Pancreas (tissue), 10 donors: ENCODE results near the gene TMEM91. TPM values are rescaled to one million over a fixed set of nuclear protein-coding genes. Genes with fewer than 3 reads are reported as not detected.
"Not testable (repeated sequence)": the region's sequence is repeated elsewhere in the genome, so short reads cannot be mapped to it uniquely, and the experiment has no call there.

Source experiments
- ATAC-seq, 4 donors: fragments of 200-7000 bp; cut with Tn5 transposase; one replicate each; pipeline versions ENCODE4 v1.8.0 to v1.9.1; 2020; ENCODE audit warnings: mild to moderate bottlenecking in 4 of 4, moderate library complexity in 4 of 4
- DNase-seq, 6 donors: peaks; one replicate each; pipeline ENCODE4 v3.0.0-alpha.2; 2020
- FAIRE-seq: peaks from 2 replicates; lab custom pipeline; 2012; peaks lifted over from hg19 to GRCh38; lab: Jason Lieb, UNC
- H3K27ac ChIP-seq, 4 donors: fragments of 200-600 bp; sonication (generic); 1 replicate in 3 of 4; 2 replicates in 1 of 4; pipeline versions ENCODE4 v1.5.0 to v1.8.0; 2020
- H3K27me3 ChIP-seq, 4 donors: fragments of 200-600 bp; one replicate each; pipeline ENCODE4 v1.8.0; 2021
- H3K36me3 ChIP-seq, 3 donors: fragments of 200-600 bp; sonication (generic) in 1 of 3; one replicate each; pipeline versions ENCODE4 v1.5.0 to v1.8.0; 2020 to 2021
- H3K4me1 ChIP-seq, 3 donors: fragments of 200-600 bp; one replicate each; pipeline ENCODE4 v1.8.0; 2021
- H3K4me3 ChIP-seq, 4 donors: fragments of 200-600 bp; sonication (generic) in 2 of 4; one replicate each; pipeline versions ENCODE4 v1.5.0 to v1.8.0; 2020 to 2021
- H3K9me3 ChIP-seq, 4 donors: fragments of 200-600 bp; one replicate each; pipeline ENCODE4 v1.8.0; 2021
- WGBS, 2 donors: extraction: QIAGEN DNeasy Blood & Tissue Kit; methylation state at CpG; one replicate each; pipeline ENCODE4 v1.1.7; 2013; 5-methylcytosine and 5-hydroxymethylcytosine counted together
- intact Hi-C, 3 donors: fragments of 100-400 bp; cut with DNase I; formaldehyde crosslinking; loops; one replicate each; pipeline versions ENCODE4 v1.11.1 to v1.14.2; 2022
- polyA plus RNA-seq, 2 donors: library from polyadenylated mRNA; stranded (reverse); fragments of 200-250 nt; gene quantifications; one replicate each; pipeline ENCODE4 v1.2.3, GENCODE V29; 2013
- total RNA-seq, 6 donors: library from RNA; stranded (reverse); fragmentation: NEBNext Ultra II Directional in 4 of 6; extraction: Animal tissue kit (Norgen Biotek cat#: 25700) in 4 of 6; gene quantifications; one replicate each; pipeline versions ENCODE4 v1.2.1 to v1.2.4, GENCODE V29; 2021 to 2023
- TF ChIP-seq, protein P1 (sequence below), 4 donors: fragments of 200-600 bp; sonication (generic) in 3 of 4; IDR thresholded peaks; one replicate each; pipeline versions ENCODE4 v1.5.0 to v1.8.0; 2021; ENCODE audit warnings: antibody characterized with exemption in 4 of 4
- donor health status: healthy with polysubstance abuse.
- donor health status: DM: no; HTN: no; CAD: no; lungs with moderate emphysema.
- donor health status: DM: no; HTN: no; CAD: no.
- donor health status: control.
- donor health status: control.
- donor health status: Bipolar disorder and iron deficiency.
- donor health status: DM: yes; HTN: yes; CAD: no.
- donor health status: DM: no; HTN: no; CAD: no.
- donor health status: DM: no; HTN: no; CAD: no.
- donor health status: DM: yes; HTN: yes; CAD: no.

TMEM91 gene
- total and polyA plus RNA-seq, 8 donors = 3.8 to 33.0 (median 5.4) TPM

DNA sequence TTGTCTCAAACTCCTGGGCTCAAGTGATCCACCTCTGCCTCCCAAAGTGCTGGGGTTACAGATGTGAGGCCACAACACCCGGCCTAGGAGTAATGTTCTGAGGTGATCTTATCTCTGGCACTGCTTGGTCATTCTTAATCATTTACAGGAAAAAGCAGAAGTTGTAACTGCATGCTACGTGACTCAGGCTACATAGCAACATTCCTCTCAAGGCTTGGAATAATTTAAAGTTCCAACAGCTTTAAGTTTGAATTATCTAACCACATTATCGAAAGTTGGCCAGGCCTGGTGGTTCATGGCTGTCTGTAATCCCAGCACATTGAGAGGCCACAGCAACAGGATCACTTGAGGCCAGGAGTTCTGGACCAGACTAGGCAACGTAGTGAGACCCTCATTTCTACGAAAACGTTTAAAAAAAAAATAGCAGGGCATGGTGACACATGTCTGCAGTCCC, 8.5 kb upstream of the TMEM91 start:
- WGBS, 2 donors = 17 to 18% methylated on average over 6 of the region's 6 CpGs
- intact Hi-C loops = no loop called here
- DNase-seq (no peak), ATAC-seq (peak; percentile 21 to 35 (median 30)), FAIRE-seq (no peak)
- H3K4me3 ChIP-seq = no peak overlapping the region
- no peaks in the 10 kb centered on the region for H3K9me3 ChIP-seq
- H3K4me1 ChIP-seq = peaks cover 4 to 26% (median 17%) of the 10 kb centered on the region in 3 donors
- H3K36me3 ChIP-seq = no peaks in the 10 kb centered on the region
- TF ChIP-seq, protein P1, sequence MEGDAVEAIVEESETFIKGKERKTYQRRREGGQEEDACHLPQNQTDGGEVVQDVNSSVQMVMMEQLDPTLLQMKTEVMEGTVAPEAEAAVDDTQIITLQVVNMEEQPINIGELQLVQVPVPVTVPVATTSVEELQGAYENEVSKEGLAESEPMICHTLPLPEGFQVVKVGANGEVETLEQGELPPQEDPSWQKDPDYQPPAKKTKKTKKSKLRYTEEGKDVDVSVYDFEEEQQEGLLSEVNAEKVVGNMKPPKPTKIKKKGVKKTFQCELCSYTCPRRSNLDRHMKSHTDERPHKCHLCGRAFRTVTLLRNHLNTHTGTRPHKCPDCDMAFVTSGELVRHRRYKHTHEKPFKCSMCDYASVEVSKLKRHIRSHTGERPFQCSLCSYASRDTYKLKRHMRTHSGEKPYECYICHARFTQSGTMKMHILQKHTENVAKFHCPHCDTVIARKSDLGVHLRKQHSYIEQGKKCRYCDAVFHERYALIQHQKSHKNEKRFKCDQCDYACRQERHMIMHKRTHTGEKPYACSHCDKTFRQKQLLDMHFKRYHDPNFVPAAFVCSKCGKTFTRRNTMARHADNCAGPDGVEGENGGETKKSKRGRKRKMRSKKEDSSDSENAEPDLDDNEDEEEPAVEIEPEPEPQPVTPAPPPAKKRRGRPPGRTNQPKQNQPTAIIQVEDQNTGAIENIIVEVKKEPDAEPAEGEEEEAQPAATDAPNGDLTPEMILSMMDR (IDR thresholded peaks at IDR 0.05) = no peak
- H3K27ac ChIP-seq = peak overlapping the region; percentile 46 to 87 (median 69)
- H3K27me3 ChIP-seq = no peaks in the 10 kb centered on the region

DNA sequence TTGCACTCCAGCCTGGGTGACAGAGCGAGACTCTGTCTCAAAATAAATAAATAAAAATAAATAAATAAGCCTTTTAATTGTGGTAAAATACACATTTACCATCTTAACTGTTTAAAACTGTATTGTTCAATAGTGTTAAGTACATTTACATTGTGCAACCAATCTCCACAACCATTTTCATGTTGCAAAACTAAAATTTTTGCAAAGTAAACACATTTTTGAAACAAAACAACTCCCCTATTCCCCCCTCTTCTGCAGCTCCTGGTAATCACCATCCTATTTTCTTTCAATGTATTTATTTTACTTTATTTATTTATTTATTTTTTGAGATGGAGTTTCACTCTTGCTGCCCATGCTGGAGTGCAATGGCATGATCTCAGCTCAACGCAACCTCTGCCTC, 6.6 kb upstream of the TMEM91 start:
- TF ChIP-seq, protein P1 (IDR thresholded peaks at IDR 0.05) = no peak
- H3K27me3 ChIP-seq = no peaks in the 10 kb centered on the region
- H3K4me1 ChIP-seq = peaks cover 15 to 33% (median 24%) of the 10 kb centered on the region in 3 donors
- no peaks in the 10 kb centered on the region for H3K9me3 ChIP-seq
- H3K27ac ChIP-seq = no peak overlapping the region
- intact Hi-C loops = no loop called here
- FAIRE-seq (no peak), DNase-seq (no peak), ATAC-seq (no peak)
- no peak overlapping the region for H3K4me3 ChIP-seq
- H3K36me3 ChIP-seq = no peaks in the 10 kb centered on the region
- 98 to 100% methylated on average over 2 of the region's 2 CpGs for WGBS, 2 donors

DNA sequence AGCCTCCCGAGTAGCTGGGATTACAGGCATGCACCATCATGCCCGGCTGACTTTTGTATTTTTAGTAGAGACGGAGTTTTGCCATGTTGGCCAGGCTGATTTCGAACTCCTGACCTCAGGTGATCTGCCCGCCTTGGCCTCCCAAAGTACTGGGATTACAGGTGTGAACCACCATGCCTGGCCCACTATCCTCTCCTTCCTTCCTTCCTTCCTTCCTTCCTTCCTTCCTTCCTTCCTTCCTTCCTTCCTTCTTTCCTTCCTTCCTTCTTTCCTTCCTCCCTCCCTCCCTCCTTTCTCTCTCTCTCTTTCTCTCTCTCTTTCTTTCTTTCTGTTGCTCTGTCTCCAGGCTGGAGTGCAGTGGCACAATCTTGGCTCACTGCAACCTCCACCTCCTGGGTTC, 5.2 kb upstream of the TMEM91 start:
- H3K27ac ChIP-seq, H3K27me3 ChIP-seq, H3K36me3 ChIP-seq, H3K4me3 ChIP-seq, intact Hi-C loops, ATAC-seq, H3K9me3 ChIP-seq, DNase-seq, FAIRE-seq: not testable (repeated sequence)
- 92 to 97% methylated on average over 5 of the region's 5 CpGs for WGBS, 2 donors
- peaks cover 11 to 32% (median 24%) of the 10 kb centered on the region in 3 donors for H3K4me1 ChIP-seq

DNA sequence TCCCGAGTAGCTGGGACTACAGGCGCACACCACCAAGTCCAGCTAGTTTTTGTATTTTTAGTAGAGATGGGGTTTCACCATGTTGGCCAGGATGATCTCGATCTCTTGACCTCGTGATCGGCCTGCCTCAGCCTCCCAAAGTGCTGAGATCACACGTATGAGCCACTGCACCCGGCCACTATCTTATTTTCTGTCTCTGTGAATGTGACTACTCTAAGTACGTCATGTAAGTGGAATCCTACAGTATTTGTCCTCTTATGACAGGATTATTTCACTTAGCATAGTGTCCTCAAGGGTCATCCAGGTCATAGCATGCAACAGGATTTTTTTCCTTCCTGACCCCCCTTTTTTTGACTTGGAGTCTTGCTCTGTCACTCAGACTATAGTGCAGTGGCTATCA, 4.8 kb upstream of the TMEM91 start:
- Histone ChIP-seq H3K27ac (no peak overlapping the region), H3K9me3 (no peaks in the 10 kb centered on the region), H3K4me1 (peaks cover 11 to 28% (median 24%) of the 10 kb centered on the region in 3 donors), H3K4me3 (no peak overlapping the region), H3K27me3 (no peaks in the 10 kb centered on the region), H3K36me3 (no peaks in the 10 kb centered on the region)
- ATAC-seq (no peak), FAIRE-seq (no peak), DNase-seq (no peak)
- TF ChIP-seq, protein P1 (IDR thresholded peaks at IDR 0.05) = no peak
- intact Hi-C loops = no loop called here
- 91 to 98% methylated on average over 8 of the region's 8 CpGs for WGBS, 2 donors

DNA sequence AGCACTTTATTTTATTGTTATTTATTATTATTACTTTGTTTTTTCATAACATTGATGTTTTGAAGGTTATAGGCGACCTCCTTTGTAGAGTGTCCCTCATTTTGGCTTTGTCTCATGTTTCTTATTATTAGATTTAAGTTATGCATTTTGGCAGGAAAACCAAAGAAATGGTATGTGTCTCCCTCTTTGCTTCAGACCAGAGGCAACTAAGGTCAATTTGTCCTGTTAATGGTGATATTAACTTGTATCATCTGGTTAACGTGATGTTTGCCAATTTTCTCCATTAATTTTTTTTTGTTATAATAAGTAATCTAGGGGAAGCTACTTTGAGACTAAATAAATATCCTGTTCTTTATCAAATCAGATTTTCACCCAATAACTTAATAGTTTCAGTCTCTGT, 3.8 kb upstream of the TMEM91 start:
- TF ChIP-seq, protein P1 (IDR thresholded peaks at IDR 0.05) = no peak
- no peak for ATAC-seq
- DNase-seq = no peak
- Histone ChIP-seq H3K36me3 (no peaks in the 10 kb centered on the region), H3K9me3 (no peaks in the 10 kb centered on the region), H3K4me1 (peaks cover 11 to 24% (median 22%) of the 10 kb centered on the region in 3 donors), H3K27ac (no peak overlapping the region), H3K27me3 (no peaks in the 10 kb centered on the region), H3K4me3 (no peak overlapping the region)
- FAIRE-seq = no peak
- intact Hi-C loops = no loop called here
- WGBS, 2 donors = 51 to 54% methylated on average over 2 of the region's 2 CpGs
